ENCODE data around the gene RAB18.

RAB18 gene

DNA sequence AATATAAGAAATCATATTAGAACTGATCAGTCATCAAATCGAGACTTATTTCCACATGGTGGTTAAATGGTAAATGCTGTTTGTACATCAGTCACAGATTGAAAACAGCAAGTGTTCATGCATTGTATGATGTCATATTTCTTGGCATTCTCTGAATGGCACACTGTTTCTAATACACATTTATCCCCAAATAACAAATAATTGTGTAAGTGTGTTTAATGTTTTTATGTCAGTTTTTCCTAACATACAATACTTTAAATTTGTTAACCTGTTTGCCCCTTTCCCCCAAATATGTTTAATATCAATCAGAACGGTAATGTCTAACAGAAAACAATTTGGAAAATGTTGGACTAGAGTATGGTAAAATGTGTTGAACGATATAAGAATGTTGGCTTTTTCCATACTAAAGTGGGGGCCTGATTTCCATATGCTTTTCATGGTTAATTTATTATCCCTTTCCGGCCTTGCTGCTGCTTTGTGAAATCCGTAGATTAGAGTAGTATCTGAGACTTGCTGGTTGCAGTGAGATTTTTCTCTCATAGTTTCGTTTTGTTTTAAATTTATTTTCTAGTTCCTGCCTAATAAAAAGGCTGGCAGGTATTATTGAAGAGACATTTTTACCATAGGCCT lies 23.7 kb downstream of the RAB18 start:
- H3K4me1 ChIP-seq = no peaks in the 10 kb centered on the region
- no peaks in the 10 kb centered on the region for H3K36me3 ChIP-seq
- no peaks in the 10 kb centered on the region for H3K27me3 ChIP-seq
- TF ChIP-seq CTCF (IDR thresholded peaks at IDR 0.05; ENCODE audit: low read depth, low read length) = no peak
- no peak for DNase-seq
- H3K4me3 ChIP-seq (ENCODE audit: low read depth, low read length) = no peak overlapping the region
- no peaks in the 10 kb centered on the region for H3K9me3 ChIP-seq

DNA sequence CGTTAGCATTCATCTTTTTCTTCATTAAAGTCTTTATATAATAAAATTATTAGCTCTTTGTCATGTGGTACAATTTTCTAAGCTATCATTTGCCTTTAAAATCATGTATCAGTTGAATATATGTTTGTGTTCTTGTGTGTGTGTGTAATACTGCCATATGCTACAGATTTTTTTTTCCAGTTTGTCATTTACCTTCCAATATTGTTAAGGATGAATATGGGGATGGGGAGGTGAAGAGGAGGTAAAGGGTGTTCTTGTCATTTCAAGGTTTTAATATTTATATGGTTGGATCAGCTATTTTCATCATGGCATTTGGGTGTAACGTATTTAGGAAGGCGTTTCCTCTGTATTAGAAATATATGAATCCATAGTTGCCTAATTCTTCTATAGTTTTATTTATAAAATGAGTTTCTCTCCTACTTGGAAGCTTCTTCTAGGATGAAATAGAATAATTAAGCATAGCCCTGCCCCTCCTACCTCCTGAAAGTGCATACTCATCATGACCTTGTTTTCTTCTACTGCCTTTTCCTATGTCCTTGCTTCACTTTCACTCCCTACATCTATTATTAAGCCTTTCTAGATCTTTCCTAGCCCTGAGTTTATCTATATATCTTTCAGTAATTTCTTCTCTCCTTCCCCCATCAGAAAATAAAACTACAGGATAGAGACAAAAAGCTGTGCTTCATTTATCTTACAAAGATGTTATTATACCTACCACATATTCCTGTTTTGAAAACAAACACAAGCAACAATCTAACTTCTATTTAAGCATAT lies 25.1 kb downstream of the RAB18 start:
- Histone ChIP-seq H3K9me3 (no peaks in the 10 kb centered on the region), H3K4me3 (ENCODE audit: low read depth, low read length) (no peak overlapping the region), H3K27me3 (no peaks in the 10 kb centered on the region), H3K4me1 (no peaks in the 10 kb centered on the region), H3K36me3 (peaks cover under 1% of the 10 kb centered on the region)
- no peak for DNase-seq
- TF ChIP-seq CTCF (IDR thresholded peaks at IDR 0.05; ENCODE audit: low read depth, low read length) = no peak

GRCh38 chr10:27530477-27530876 lies 26.4 kb downstream of the RAB18 start:
- Histone ChIP-seq H3K36me3 (peaks cover 9% of the 10 kb centered on the region), H3K27me3 (no peaks in the 10 kb centered on the region), H3K4me1 (no peaks in the 10 kb centered on the region), H3K9me3 (no peaks in the 10 kb centered on the region), H3K4me3 (ENCODE audit: low read depth, low read length) (no peak overlapping the region)
- no peak for TF ChIP-seq CTCF (IDR thresholded peaks at IDR 0.05; ENCODE audit: low read depth, low read length)
- no peak for DNase-seq

- no peak for TF ChIP-seq CTCF (IDR thresholded peaks at IDR 0.05; ENCODE audit: low read depth, low read length)
- Histone ChIP-seq H3K4me1 (no peaks in the 10 kb centered on the region), H3K27me3 (no peaks in the 10 kb centered on the region), H3K9me3 (no peaks in the 10 kb centered on the region), H3K4me3 (ENCODE audit: low read depth, low read length) (no peak overlapping the region), H3K36me3 (peaks cover 9% of the 10 kb centered on the region)
- no peak for DNase-seq
Observed at GRCh38 chr10:27531336-27531847, 27.3 kb downstream of the RAB18 start.

- Histone ChIP-seq H3K9me3 (no peaks in the 10 kb centered on the region), H3K36me3 (peaks cover 9% of the 10 kb centered on the region), H3K4me1 (no peaks in the 10 kb centered on the region), H3K4me3 (ENCODE audit: low read depth, low read length) (no peak overlapping the region), H3K27me3 (no peaks in the 10 kb centered on the region)
- DNase-seq = no peak
- TF ChIP-seq CTCF (IDR thresholded peaks at IDR 0.05; ENCODE audit: low read depth, low read length) = no peak
Observed at GRCh38 chr10:27534161-27534700, 30.1 kb downstream of the RAB18 start.

DNA sequence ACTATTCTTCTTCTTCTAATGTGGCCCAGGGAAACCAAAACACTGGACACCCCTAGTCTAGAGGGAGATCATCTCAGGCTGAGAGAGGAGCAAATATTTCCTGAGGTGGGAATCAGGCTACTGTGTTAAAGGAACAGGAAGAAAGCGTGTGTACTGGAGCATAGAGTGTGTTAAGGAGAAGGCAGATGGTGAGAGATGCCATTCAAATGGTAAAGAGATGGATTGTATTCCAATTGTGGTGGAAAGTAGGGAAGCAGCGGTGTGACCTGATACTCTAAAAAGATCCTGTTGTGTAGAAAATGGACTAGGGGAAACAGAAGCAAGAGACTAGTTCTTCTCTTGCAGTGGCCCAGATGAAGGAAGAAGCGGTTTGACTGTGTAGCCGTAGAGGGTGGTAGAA lies 31.2 kb downstream of the RAB18 start:
- no peak for DNase-seq
- no peaks in the 10 kb centered on the region for H3K9me3 ChIP-seq
- no peaks in the 10 kb centered on the region for H3K4me1 ChIP-seq
- H3K4me3 ChIP-seq (ENCODE audit: low read depth, low read length) = no peak overlapping the region
- peaks cover 9% of the 10 kb centered on the region for H3K36me3 ChIP-seq
- no peak for TF ChIP-seq CTCF (IDR thresholded peaks at IDR 0.05; ENCODE audit: low read depth, low read length)
- H3K27me3 ChIP-seq = no peaks in the 10 kb centered on the region
